Common myeloid progenitor, CD34-positive (primary cell): Measurements from ENCODE around the gene DOCK10.

Source experiments
- CTCF ChIA-PET: fragments of 350-600 bp; sonication (Branson Sonifier 250); formaldehyde crosslinking; loops from one replicate; lab custom pipeline; 2021; ENCODE audit warnings: antibody characterized with exemption; lab: Charles Lee
- POLR2A ChIA-PET: fragments of 350-600 bp; sonication (Branson Sonifier 250); formaldehyde crosslinking; loops from one replicate; lab custom pipeline; 2021; ENCODE audit warnings: antibody characterized with exemption; lab: Charles Lee
- DNase-seq, 3 donors: peaks; one replicate each; pipeline versions ENCODE4 v3.0.0 to v3.0.0-alpha.2; 2013
- H3K27ac ChIP-seq, 2 experiments: 1 replicate in 1 of 2; 2 replicates in 1 of 2; pipeline ENCODE4 v1.7.0; 2013; ENCODE audit warnings: inconsistent platforms in 2 of 2, low read length in 2 of 2, mild to moderate bottlenecking in 2 of 2, low read depth in 1 of 2, moderate library complexity in 1 of 2; ENCODE audit not compliant: severe bottlenecking in 2 of 2, insufficient read depth in 1 of 2, poor library complexity in 1 of 2
- H3K27me3 ChIP-seq, 5 experiments: replicated peaks in 2 of 5; 1 replicate in 3 of 5; 2 replicates in 2 of 5; pipeline versions ENCODE4 v1.6.1 to v1.7.0; 2013; ENCODE audit warnings: low read length in 4 of 5, mild to moderate bottlenecking in 2 of 5, moderate library complexity in 2 of 5, inconsistent platforms in 1 of 5; ENCODE audit not compliant: insufficient read depth in 5 of 5, control insufficient read depth in 4 of 5
- H3K36me3 ChIP-seq, 4 experiments: 1 replicate in 2 of 4; 2 replicates in 2 of 4; pipeline versions ENCODE4 v1.6.1 to v1.7.0; 2013; ENCODE audit warnings: low read length in 3 of 4, control low read depth in 1 of 4, mild to moderate bottlenecking in 1 of 4; ENCODE audit not compliant: control insufficient read depth in 4 of 4, insufficient read depth in 4 of 4
- H3K4me1 ChIP-seq, 4 experiments: 1 replicate in 3 of 4; 2 replicates in 1 of 4; pipeline versions ENCODE4 v1.6.1 to v1.7.1; 2013; ENCODE audit warnings: low read length in 3 of 4, mild to moderate bottlenecking in 3 of 4, control low read depth in 1 of 4, inconsistent platforms in 1 of 4, moderate library complexity in 1 of 4; ENCODE audit not compliant: control insufficient read depth in 4 of 4, insufficient read depth in 4 of 4; ENCODE audit errors: control extremely low read depth in 1 of 4
- H3K4me3 ChIP-seq, 7 experiments: 1 replicate in 4 of 7; 2 replicates in 3 of 7; pipeline versions ENCODE4 v1.5.1 to v1.7.0; 2013; ENCODE audit warnings: mild to moderate bottlenecking in 7 of 7, low read length in 6 of 7, moderate library complexity in 6 of 7, inconsistent platforms in 2 of 7, low read depth in 2 of 7, control low read depth in 1 of 7; ENCODE audit not compliant: insufficient read depth in 4 of 7, control insufficient read depth in 1 of 7; ENCODE audit errors: extremely low read depth in 1 of 7
- H3K9me3 ChIP-seq, 5 experiments: 1 replicate in 4 of 5; 2 replicates in 1 of 5; pipeline versions ENCODE4 v1.6.1 to v1.7.1; 2013; ENCODE audit warnings: low read length in 4 of 5, mild to moderate bottlenecking in 2 of 5, inconsistent platforms in 1 of 5, low read depth in 1 of 5, moderate library complexity in 1 of 5; ENCODE audit not compliant: control insufficient read depth in 4 of 5, insufficient read depth in 2 of 5; ENCODE audit errors: control extremely low read depth in 1 of 5
- WGBS: methylation state at CpG from one replicate; pipeline ENCODE4 v1.1.5; 2013; ENCODE audit not compliant: insufficient coverage; 5-methylcytosine and 5-hydroxymethylcytosine counted together

The DOCK10 gene

DNA sequence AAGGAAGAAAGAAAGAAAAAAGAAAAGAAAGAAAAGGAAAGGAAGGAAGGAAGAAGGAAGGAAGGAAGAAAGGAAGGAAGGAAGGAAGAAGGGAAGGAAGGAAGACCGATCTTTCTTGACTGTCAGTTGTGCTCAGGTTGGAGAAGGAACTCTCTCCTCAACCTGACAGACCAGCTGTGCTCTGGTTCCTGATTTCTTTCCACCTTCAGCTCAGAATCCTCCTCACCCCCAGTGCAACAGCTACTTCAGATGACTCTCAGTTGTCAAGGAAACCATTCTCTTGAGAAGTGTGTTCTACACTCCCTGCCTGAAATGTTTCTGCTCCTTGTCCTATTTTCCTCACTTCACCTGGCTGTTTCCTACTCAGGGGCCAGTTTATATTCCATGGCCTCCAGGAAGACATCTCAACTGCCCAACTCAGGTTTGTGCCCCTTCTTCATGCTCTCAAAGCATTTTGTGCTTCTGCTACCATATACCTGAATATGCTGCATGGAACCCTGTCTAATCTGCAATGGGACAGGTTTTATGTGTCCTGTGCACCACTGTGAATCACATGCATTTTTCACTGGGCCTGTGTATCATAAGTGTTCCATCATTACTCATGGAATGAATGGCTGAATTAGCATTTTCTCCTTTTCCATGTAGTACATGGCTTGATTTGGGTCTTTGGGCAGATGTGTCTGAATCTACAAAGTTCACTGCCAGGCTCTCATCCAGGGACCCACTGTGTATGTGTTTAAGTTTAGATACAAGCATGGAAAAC, 32.8 kb upstream of the DOCK10 start:
- 83% methylated on average over 1 of the region's 1 CpG for WGBS
- H3K4me1 ChIP-seq: no peaks in the 10 kb centered on the region
- ChIA-PET POLR2A (no interaction called here), CTCF (no interaction called here)
- DNase-seq: peak in 2 of 3 donors; percentile 8 to 17
- H3K9me3 ChIP-seq: no peaks in the 10 kb centered on the region
- no peaks in the 10 kb centered on the region for H3K36me3 ChIP-seq
- H3K27ac ChIP-seq: no peak overlapping the region
- H3K4me3 ChIP-seq: no peak overlapping the region
- no peaks in the 10 kb centered on the region for H3K27me3 ChIP-seq

- H3K27ac ChIP-seq: no peak overlapping the region
- no peak overlapping the region for H3K4me3 ChIP-seq
- H3K36me3 ChIP-seq: no peaks in the 10 kb centered on the region
- no peaks in the 10 kb centered on the region for H3K9me3 ChIP-seq
- H3K27me3 ChIP-seq: no peaks in the 10 kb centered on the region
- peaks cover 0 to 5% (median 0%) of the 10 kb centered on the region in 4 experiments for H3K4me1 ChIP-seq
- POLR2A ChIA-PET: no interaction called here
- WGBS: 97% methylated on average over 4 of the region's 5 CpGs
- CTCF ChIA-PET: no interaction called here
- no peak for DNase-seq
Observed at GRCh38 chr2:225074366-225074765, 32.1 kb upstream of the DOCK10 start.

DNA sequence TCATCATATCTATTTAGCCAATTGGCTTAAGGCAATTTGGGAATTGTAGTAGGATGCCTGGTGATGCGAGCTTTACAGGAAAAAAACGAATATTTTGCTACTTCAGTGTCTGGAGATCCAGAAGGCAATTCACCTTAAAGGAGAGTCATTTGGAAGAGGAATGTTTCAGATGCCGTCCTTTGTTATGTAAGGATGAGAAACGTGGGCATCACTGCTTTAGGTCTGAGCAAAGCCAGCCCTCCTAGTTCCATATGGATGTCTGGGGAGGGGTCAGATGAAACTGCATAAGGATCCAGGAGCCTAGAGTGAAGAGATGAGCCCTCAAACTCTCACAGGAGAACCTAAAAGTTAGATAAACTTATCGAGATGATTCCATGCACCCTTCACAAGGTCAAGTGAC, 30.9 kb upstream of the DOCK10 start:
- no peak for DNase-seq
- no peak overlapping the region for H3K27ac ChIP-seq
- no peaks in the 10 kb centered on the region for H3K27me3 ChIP-seq
- no peaks in the 10 kb centered on the region for H3K9me3 ChIP-seq
- 91% methylated on average over 5 of the region's 5 CpGs for WGBS
- peaks cover 0 to 7% (median 0%) of the 10 kb centered on the region in 4 experiments for H3K4me1 ChIP-seq
- POLR2A ChIA-PET: no interaction called here
- CTCF ChIA-PET: no interaction called here
- no peak overlapping the region for H3K4me3 ChIP-seq
- H3K36me3 ChIP-seq: no peaks in the 10 kb centered on the region

DNA sequence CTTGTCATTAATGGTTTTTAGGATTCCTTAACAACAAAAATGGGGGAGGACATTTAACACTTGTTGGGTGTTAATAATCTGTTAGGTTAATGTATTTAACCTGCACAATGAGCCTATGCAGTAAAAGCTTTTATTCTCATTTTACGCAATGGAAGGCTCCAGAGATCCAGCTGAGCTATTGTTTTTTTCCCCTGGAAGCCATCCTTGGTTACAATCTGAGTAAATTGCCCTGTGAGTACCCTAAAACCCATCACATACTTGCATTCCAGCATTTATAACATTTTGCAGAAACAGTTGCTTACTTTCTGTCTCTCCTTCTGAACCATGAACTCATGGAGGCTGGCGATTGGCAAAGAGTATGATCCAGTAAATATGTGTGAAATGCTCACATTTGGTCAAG, 30.2 kb upstream of the DOCK10 start:
- H3K27me3 ChIP-seq: no peaks in the 10 kb centered on the region
- no peak for DNase-seq
- no peak overlapping the region for H3K4me3 ChIP-seq
- CTCF ChIA-PET: interaction anchor here (1.0 kb wide), 1 partner anchor 8 kb away, joined by 3 read pairs; no protein-coding TSS in a partner anchor
- peaks cover 0 to 3% (median under 1%) of the 10 kb centered on the region in 5 experiments for H3K9me3 ChIP-seq
- POLR2A ChIA-PET: no interaction called here
- 100% methylated on average over 1 of the region's 2 CpGs for WGBS
- no peaks in the 10 kb centered on the region for H3K36me3 ChIP-seq
- peaks cover 0 to 7% (median 0%) of the 10 kb centered on the region in 4 experiments for H3K4me1 ChIP-seq
- no peak overlapping the region for H3K27ac ChIP-seq

DNA sequence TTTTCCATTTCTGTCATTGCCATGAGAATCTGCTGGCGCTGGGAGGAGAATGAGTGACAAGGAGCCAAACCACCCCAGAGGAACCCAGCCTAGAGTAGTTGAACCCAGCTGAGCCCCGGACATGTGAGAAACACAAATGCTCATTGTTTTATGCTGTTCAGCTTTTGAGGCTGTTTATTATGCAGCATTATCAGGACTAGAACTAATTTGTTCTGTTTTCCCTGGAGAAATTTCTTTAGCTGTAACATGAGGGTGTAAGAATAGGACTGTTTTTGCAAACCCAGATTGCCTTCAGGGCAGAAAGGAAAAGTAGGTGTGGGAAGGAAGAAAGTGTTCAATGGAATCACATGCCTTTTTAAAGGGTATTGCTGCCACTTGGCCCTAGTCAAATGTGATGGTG, 28.5 kb upstream of the DOCK10 start:
- H3K27me3 ChIP-seq: no peaks in the 10 kb centered on the region
- no peaks in the 10 kb centered on the region for H3K36me3 ChIP-seq
- DNase-seq: no peak
- H3K9me3 ChIP-seq: peaks cover 0 to 3% (median 2%) of the 10 kb centered on the region in 5 experiments
- 95% methylated on average over 2 of the region's 2 CpGs for WGBS
- H3K4me3 ChIP-seq: no peak overlapping the region
- H3K4me1 ChIP-seq: peaks cover 0 to 7% (median 0%) of the 10 kb centered on the region in 4 experiments
- ChIA-PET POLR2A (interaction anchor here (0.7 kb wide), 1 partner anchor 1814 kb away, joined by 3 read pairs; no protein-coding TSS in a partner anchor), CTCF (no interaction called here)
- H3K27ac ChIP-seq: no peak overlapping the region

GRCh38 chr2:225069966-225070365, 27.7 kb upstream of the DOCK10 start:
- H3K9me3 ChIP-seq: peaks cover 0 to 3% (median 2%) of the 10 kb centered on the region in 5 experiments
- DNase-seq: no peak
- WGBS: no CpG with 5 or more reads among the region's 1 CpG
- H3K27me3 ChIP-seq: no peaks in the 10 kb centered on the region
- POLR2A ChIA-PET: interaction anchor here (0.7 kb wide), 1 partner anchor 17 kb away, joined by 4 read pairs; no protein-coding TSS in a partner anchor
- peaks cover 0 to 7% (median 0%) of the 10 kb centered on the region in 4 experiments for H3K4me1 ChIP-seq
- no peak overlapping the region for H3K4me3 ChIP-seq
- no peak overlapping the region for H3K27ac ChIP-seq
- no peaks in the 10 kb centered on the region for H3K36me3 ChIP-seq
- CTCF ChIA-PET: no interaction called here

DNA sequence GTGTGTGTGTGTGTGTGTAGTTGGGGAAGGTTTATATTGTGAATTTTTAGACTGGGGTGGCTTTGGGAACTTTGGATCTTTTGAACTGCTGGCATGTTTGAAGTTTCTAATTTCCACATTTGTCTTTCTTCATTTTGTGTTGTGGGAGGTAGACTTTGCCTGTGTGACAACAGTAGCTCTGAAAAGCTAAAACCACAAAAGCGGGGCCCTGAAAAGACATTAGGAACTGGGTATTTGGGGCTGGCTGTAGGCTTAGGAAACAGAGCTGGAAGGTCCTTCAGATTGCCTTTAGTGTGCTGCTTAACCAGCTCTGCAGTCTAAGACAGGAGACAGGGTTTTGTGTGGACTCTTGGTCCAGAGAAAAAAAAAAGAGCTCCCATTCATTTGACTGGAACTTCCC, 27.2 kb upstream of the DOCK10 start:
- no peak overlapping the region for H3K27ac ChIP-seq
- no peaks in the 10 kb centered on the region for H3K36me3 ChIP-seq
- CTCF ChIA-PET: no interaction called here
- H3K4me1 ChIP-seq: peaks cover 0 to 7% (median 0%) of the 10 kb centered on the region in 4 experiments
- no peak for DNase-seq
- H3K9me3 ChIP-seq: peaks cover 0 to 3% (median 2%) of the 10 kb centered on the region in 5 experiments
- POLR2A ChIA-PET: interaction anchor here (0.7 kb wide), 1 partner anchor 16 kb away, joined by 4 read pairs; no protein-coding TSS in a partner anchor
- no peak overlapping the region for H3K4me3 ChIP-seq
- 100% methylated on average over 1 of the region's 1 CpG for WGBS
- H3K27me3 ChIP-seq: no peaks in the 10 kb centered on the region
